K562 (cell line): ENCODE data around the gene SHISA5. TPM values are rescaled to one million over a fixed set of nuclear protein-coding genes. Genes with fewer than 3 reads are reported as not detected.
A peak's percentile ranks its signal among the peaks of the same experiment; 100 is the strongest.

ENCODE experiments used
- C11orf30 ChIP-seq: fragments of 450-650 bp; IDR thresholded peaks from 2 replicates; pipeline ENCODE4 v1.6.1; 2016; ENCODE audit warnings: low read depth, mild to moderate bottlenecking
- DMBX1 ChIP-seq: fragments of 250-450 bp; sonication (Bioruptor Pico); IDR thresholded peaks from 2 replicates; pipeline ENCODE4 v1.8.0; 2022; ENCODE audit warnings: inconsistent platforms, mild to moderate bottlenecking, moderate library complexity, borderline replicate concordance
- E2F6 ChIP-seq, 2 experiments: IDR thresholded peaks; 2 replicates each; pipeline ENCODE4 v1.6.1; 2011; ENCODE audit warnings: borderline replicate concordance in 1 of 2, control low read depth in 1 of 2, low read depth in 1 of 2, low read length in 1 of 2, mild to moderate bottlenecking in 1 of 2, mixed read lengths in 1 of 2, moderate library complexity in 1 of 2; ENCODE audit not compliant: insufficient read depth in 1 of 2, insufficient read length in 1 of 2, poor library complexity in 1 of 2, severe bottlenecking in 1 of 2; ENCODE audit errors: extremely low read depth in 1 of 2
- ETV5 ChIP-seq: sonication (generic); formaldehyde crosslinking; IDR thresholded peaks from 2 replicates; pipeline ENCODE4 v1.4.0; 2020; ENCODE audit warnings: low read depth, mild to moderate bottlenecking, missing genetic modification reagents
- FOXA1 ChIP-seq: fragments of 450-650 bp; IDR thresholded peaks from 2 replicates; pipeline ENCODE4 v1.6.1; 2016; ENCODE audit warnings: mild to moderate bottlenecking, borderline replicate concordance
- KDM5B ChIP-seq: fragments of 200-600 bp; sonication (generic); IDR thresholded peaks from 2 replicates; pipeline ENCODE4 v1.6.1; 2012; ENCODE audit warnings: low read depth, mild to moderate bottlenecking, moderate library complexity, low read length, control low read depth, inconsistent platforms; ENCODE audit not compliant: insufficient replicate concordance
- NR2F6 ChIP-seq: fragments of 450-650 bp; formaldehyde crosslinking; IDR thresholded peaks from 2 replicates; pipeline ENCODE4 v1.4.0; 2020; ENCODE audit warnings: mild to moderate bottlenecking
- POLR2A ChIP-seq: fragments of 450-650 bp; conservative IDR thresholded peaks from 2 replicates; pipeline ENCODE4 v1.6.1; 2016
- RERE ChIP-seq: sonication (generic); formaldehyde crosslinking; IDR thresholded peaks from 2 replicates; pipeline ENCODE4 v1.8.0; 2023; ENCODE audit warnings: missing genetic modification reagents, mild to moderate bottlenecking, borderline replicate concordance
- SOX6 ChIP-seq: fragments of 450-650 bp; IDR thresholded peaks from 2 replicates; pipeline ENCODE4 v1.6.1; 2014; ENCODE audit warnings: mild to moderate bottlenecking
- ZBTB7A ChIP-seq: IDR thresholded peaks from 2 replicates; pipeline ENCODE4 v1.6.1; 2011; ENCODE audit warnings: low read depth, mild to moderate bottlenecking, low read length, moderate library complexity, borderline replicate concordance; ENCODE audit not compliant: control insufficient read depth
- ZKSCAN1 ChIP-seq: fragments of 150-350 bp; IDR thresholded peaks from 2 replicates; pipeline ENCODE4 v1.6.1; 2016; ENCODE audit warnings: low read depth, low read length
- ZNF24 ChIP-seq: fragments of 450-650 bp; IDR thresholded peaks from 2 replicates; pipeline ENCODE4 v1.6.1; 2016
- ZNF324 ChIP-seq: fragments of 250-450 bp; sonication (Bioruptor Pico); IDR thresholded peaks from 2 replicates; pipeline ENCODE4 v1.4.0; 2020; ENCODE audit warnings: mild to moderate bottlenecking
- ZNF347 ChIP-seq: fragments of 450-650 bp; formaldehyde crosslinking; IDR thresholded peaks from 2 replicates; pipeline ENCODE4 v1.4.0; 2020; ENCODE audit warnings: low read depth, mild to moderate bottlenecking, moderate library complexity
- ZNF609 ChIP-seq: sonication (generic); formaldehyde crosslinking; IDR thresholded peaks from 2 replicates; pipeline ENCODE4 v1.8.1; 2023; ENCODE audit warnings: missing genetic modification reagents, mild to moderate bottlenecking, borderline replicate concordance
- ZNF668 ChIP-seq: fragments of 250-450 bp; sonication (Bioruptor Pico); IDR thresholded peaks from 2 replicates; pipeline ENCODE4 v1.8.0; 2022; ENCODE audit warnings: mild to moderate bottlenecking, inconsistent platforms
- polyA plus RNA-seq, 8 experiments: library from polyadenylated mRNA; depleted of rRNA in 4 of 8; stranded (reverse) in 5 of 8; unstranded in 3 of 8; fragments of >200 nt; fragmentation: Nextera tagmentation in 2 of 8; fragmentation: Illumina TruSeq in 1 of 8; extraction: Ambion mirVana in 2 of 8; extraction: Trizol in 1 of 8; gene quantifications; 2 replicates each; pipeline versions ENCODE4 v1.2.1 to v1.2.3, GENCODE V29; 2011 to 2014; ENCODE audit warnings: inconsistent platforms in 1 of 8, missing spikeins in 1 of 8
- total RNA-seq, 7 experiments: library from RNA; depleted of rRNA in 6 of 7; stranded (reverse); fragments of >200 nt in 6 of 7; fragmentation: Illumina TruSeq in 2 of 7; extraction: Trizol in 2 of 7; gene quantifications; 2 replicates each; pipeline versions ENCODE4 v1.2.1 to v1.2.3, GENCODE V29; 2011 to 2021; ENCODE audit warnings: low replicate concordance in 1 of 7

SHISA5 gene
- total and polyA plus RNA-seq, 9 of the 15 experiments (the other 6 are each of a cell fraction or from before 2014, with no cell fraction given) = 8.4 to 85.8 (median 56.1) TPM

- TF ChIP-seq ZNF668 (CRISPR knock-in tag) (no peak), DMBX1 (CRISPR knock-in tag) (no peak), C11orf30 (no peak), POLR2A (peak; percentile 42; the same call in 1 of the 2 replicates), ZBTB7A (peak; percentile 56; the same call in 1 of the 2 replicates), ZNF24 (no peak), ZNF324 (CRISPR knock-in tag) (no peak), E2F6 (IDR thresholded peaks at IDR 0.05; ENCODE audit: borderline replicate concordance in 1 of 2, extremely low read depth in 1 of 2, insufficient read depth in 1 of 2, insufficient read length in 1 of 2, low read depth in 1 of 2, low read length in 1 of 2, poor library complexity in 1 of 2, severe bottlenecking in 1 of 2) (no peak), ETV5 (CRISPR knock-in tag) (0 out of 2 replicates have a peak, but pooled peaks have one; percentile 52), FOXA1 (no peak), RERE (no peak), ZNF609 (CRISPR knock-in tag) (no peak), KDM5B (no peak), SOX6 (no peak), NR2F6 (CRISPR knock-in tag) (no peak), ZNF347 (CRISPR knock-in tag) (no peak), ZKSCAN1 (no peak)
Measured at GRCh38 chr3:48429960-48430707, 73.8 kb downstream of the SHISA5 start, which contains the start of gene PLXNB1 (continued).
